NB4 (cell line): ENCODE results near the gene DIAPH3.

ENCODE experiments used
- DNase-seq: peaks from one replicate; pipeline ENCODE4 v3.0.0; 2010; ENCODE audit warnings: low read depth
- H3K4me3 ChIP-seq: one replicate; pipeline ENCODE4 v1.5.1; 2011; ENCODE audit warnings: mild to moderate bottlenecking, low read depth, low read length, moderate library complexity
- MYC ChIP-seq: IDR thresholded peaks from 2 replicates; pipeline ENCODE4 v1.6.1; 2011; ENCODE audit warnings: low read depth, low read length
- POLR2A ChIP-seq: IDR thresholded peaks from 2 replicates; pipeline ENCODE4 v1.6.1; 2011; ENCODE audit warnings: mild to moderate bottlenecking; ENCODE audit not compliant: insufficient read length; ENCODE audit errors: extremely low read depth
- TF ChIP-seq, protein P1 (sequence below): IDR thresholded peaks from one replicate; pipeline ENCODE4 v1.5.1; 2012; ENCODE audit warnings: low read depth, low read length
- TF ChIP-seq, protein P2 (sequence below): IDR thresholded peaks from 2 replicates; pipeline ENCODE4 v1.6.1; 2011; ENCODE audit warnings: low read depth, low read length

DIAPH3 gene

DNA sequence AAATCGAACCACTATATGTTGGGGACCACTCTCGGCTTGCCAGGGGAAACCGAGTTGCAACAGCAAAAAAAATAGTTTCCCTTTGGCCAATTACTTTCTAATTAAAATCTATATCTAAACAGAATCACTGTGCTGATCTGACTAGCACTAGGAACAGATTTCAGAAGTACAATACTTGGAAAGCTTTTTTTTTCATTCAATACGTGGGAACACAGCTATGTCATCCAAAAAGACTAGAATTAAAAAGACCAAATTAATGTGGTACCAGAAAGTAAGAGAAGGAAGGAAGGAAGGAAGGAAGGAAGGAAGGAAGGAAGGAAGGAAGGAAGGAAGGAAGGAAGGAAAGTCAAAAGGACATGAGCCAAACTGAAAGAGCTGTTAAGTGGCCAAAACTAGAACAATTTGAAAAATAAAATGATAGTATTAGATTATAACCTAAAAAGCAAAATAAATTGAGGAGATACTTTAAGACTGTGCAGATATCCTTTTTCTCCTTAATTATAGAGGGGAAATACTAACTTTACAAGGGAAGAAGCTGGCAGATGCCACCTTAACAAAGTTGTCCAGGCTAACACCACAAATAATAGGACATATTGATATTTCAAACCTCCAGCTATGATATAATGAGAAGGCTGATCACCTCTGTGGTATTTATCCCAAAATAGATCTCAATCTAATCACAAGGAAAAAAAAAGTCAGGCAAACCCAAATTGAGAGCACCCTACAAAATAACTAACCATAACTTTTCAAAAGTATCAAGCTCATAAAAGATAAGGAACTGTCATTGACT, 63.9 kb downstream of the DIAPH3 start:
- no peak for DNase-seq
- no peak overlapping the region for H3K4me3 ChIP-seq
- TF ChIP-seq, protein P1, sequence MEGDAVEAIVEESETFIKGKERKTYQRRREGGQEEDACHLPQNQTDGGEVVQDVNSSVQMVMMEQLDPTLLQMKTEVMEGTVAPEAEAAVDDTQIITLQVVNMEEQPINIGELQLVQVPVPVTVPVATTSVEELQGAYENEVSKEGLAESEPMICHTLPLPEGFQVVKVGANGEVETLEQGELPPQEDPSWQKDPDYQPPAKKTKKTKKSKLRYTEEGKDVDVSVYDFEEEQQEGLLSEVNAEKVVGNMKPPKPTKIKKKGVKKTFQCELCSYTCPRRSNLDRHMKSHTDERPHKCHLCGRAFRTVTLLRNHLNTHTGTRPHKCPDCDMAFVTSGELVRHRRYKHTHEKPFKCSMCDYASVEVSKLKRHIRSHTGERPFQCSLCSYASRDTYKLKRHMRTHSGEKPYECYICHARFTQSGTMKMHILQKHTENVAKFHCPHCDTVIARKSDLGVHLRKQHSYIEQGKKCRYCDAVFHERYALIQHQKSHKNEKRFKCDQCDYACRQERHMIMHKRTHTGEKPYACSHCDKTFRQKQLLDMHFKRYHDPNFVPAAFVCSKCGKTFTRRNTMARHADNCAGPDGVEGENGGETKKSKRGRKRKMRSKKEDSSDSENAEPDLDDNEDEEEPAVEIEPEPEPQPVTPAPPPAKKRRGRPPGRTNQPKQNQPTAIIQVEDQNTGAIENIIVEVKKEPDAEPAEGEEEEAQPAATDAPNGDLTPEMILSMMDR: no peak
- no peak for TF ChIP-seq POLR2A
- TF ChIP-seq, protein P2, sequence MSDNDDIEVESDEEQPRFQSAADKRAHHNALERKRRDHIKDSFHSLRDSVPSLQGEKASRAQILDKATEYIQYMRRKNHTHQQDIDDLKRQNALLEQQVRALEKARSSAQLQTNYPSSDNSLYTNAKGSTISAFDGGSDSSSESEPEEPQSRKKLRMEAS: no peak
- no peak for TF ChIP-seq MYC

DNA sequence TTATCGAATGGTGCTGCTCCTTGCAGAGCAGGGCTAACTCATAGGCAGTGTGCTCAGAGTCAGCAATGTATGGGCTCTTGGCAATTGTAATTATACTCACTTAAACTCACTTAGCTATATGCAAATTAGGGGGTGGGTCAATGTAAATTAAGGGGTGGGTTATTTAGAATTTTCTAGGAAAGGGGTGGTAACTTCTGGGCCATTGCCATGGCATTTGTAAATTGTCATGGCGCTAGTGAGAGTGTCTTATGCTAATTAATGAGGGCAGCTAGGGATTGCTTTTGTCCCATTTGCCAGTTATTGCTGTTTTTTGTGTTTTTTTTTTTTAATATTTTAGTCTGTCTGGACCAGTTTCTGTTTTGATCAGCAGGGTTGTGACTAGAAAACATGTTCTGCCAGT, 68.4 kb downstream of the DIAPH3 start:
- TF ChIP-seq POLR2A: no peak
- TF ChIP-seq, protein P1: no peak
- TF ChIP-seq, protein P2: no peak
- no peak for TF ChIP-seq MYC
- no peak for DNase-seq
- H3K4me3 ChIP-seq: no peak overlapping the region

DNA sequence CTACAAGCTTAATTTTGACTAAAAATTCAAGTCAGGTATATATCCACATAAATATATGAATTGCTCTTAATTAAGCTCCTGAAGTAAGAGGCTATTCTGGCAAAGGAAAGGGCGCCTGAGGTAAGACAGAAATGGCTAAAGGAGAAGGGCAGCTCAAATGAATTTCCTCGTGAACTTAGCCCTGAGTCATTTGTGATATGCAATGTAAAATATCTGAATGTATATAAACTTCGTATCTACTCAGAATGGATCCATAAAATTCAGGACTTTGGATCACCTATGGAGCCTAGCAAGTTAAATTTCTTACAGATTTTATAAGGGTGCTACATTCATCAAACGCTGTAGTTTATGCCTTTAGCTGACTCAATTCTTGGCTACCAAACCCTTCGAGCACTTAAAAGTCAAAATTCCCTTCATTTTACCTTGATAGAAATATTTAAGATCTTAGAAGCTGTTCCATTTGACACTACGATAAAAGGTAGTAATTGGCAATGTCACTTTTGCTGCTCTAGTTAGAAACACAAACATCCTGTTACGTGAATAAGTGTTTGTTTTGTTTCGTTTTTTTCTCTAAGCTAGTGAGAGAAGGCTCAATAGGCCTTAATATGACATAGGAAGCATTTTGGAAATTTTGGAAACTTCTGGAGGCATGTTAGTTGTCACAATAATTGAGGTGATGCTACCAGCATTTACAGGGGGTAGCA, 69.2 kb downstream of the DIAPH3 start:
- no peak for DNase-seq
- TF ChIP-seq POLR2A (no peak), MYC (no peak)
- TF ChIP-seq, protein P1: no peak
- TF ChIP-seq, protein P2: no peak
- no peak overlapping the region for H3K4me3 ChIP-seq

DNA sequence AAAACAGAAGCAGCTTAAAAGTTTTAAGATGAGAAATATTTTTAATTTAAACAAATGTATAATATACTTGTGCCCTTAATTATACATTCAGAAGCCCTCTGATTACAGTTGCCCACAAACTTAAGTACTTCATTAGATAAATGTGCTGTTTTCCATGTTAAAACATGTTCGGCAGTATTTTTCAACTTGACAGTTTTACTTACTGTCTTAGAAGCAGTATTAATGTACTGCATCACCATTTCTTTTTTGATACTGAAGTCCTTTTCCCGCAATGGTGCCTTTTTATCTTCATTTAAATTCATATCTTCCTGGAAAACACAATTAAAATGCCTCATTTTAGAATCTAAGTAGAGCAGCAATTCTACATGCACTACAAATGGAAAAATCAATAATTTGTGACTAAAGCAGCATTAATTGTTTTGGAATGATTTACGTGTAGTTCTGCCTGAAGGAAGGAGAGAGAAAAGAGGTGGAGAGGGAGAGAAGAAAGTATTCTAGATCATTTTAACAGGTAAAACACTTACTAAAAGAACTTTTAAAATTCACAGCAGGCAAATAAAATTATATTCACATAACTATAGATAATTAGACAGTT, 70.2 kb downstream of the DIAPH3 start:
- TF ChIP-seq POLR2A (no peak), MYC (no peak)
- TF ChIP-seq, protein P1: no peak
- TF ChIP-seq, protein P2: no peak
- DNase-seq: no peak
- H3K4me3 ChIP-seq: no peak overlapping the region

DNA sequence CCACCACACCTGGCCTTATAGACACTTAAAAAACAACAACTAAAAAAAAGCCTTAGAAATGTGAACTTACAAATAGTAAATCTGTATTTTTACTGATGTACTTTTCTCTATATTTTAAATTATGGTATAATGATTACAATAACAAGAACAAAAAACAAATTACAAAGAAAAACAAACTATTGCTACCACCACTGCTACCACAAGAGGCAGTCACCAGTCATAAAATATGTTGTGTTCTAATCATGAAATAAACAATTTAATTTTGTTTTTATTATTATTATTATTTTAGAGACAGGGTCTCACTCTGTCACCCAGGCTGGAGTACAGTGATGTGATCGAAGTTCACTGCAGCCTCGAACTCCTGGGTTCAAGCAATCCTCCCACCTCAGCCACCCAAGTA, 72.2 kb downstream of the DIAPH3 start:
- no peak for TF ChIP-seq MYC
- TF ChIP-seq, protein P1: no peak
- TF ChIP-seq, protein P2: no peak
- TF ChIP-seq POLR2A: no peak
- H3K4me3 ChIP-seq: no peak overlapping the region
- DNase-seq: no peak
